ENCODE data around the gene GLIS1. TPM values are rescaled to one million over a fixed set of nuclear protein-coding genes. Genes with fewer than 3 reads are reported as not detected.

Gene GLIS1
- total and polyA plus RNA-seq, 2 of the 8 experiments (the other 6 are each of a cell fraction or from before 2014, with no cell fraction given): 0.15 to 0.22 TPM

- ChIA-PET CTCF (ENCODE audit: partially characterized antibody) (interaction anchor here (1.1 to 3.0 kb wide), 2 partner anchors 13 to 92 kb away, joined by 3 to 11 read pairs; no protein-coding TSS in a partner anchor), POLR2A (ENCODE audit: partially characterized antibody) (no interaction called here)
- H4K8ac ChIP-seq (ENCODE audit: extremely low read depth, insufficient read depth, low read length): no peak overlapping the region
- H3K23ac ChIP-seq (ENCODE audit: insufficient read length): no peak overlapping the region
- peaks cover 0 to 1% (median 0%) of the 10 kb centered on the region in 4 experiments; a peak in 1 of 7 replicates for H3K27me3 ChIP-seq (replicated peaks in 1 of 4; ENCODE audit: control insufficient read depth in 3 of 4, extremely low read depth in 1 of 4, insufficient read depth in 3 of 4, low read length in 3 of 4)
- no peak overlapping the region for H4K91ac ChIP-seq (replicated peaks; ENCODE audit: insufficient read length, low read length)
- no peak overlapping the region for H3K27ac ChIP-seq (ENCODE audit: low read depth, low read length)
- 0 out of 2 replicates have a peak, but pooled peaks cover 2% of the 10 kb centered on the region for H3K79me1 ChIP-seq (ENCODE audit: low read depth, low read length)
- H3K4me3 ChIP-seq (ENCODE audit: extremely low read depth in 1 of 4, insufficient read depth in 2 of 4, low read depth in 3 of 4, low read length in 4 of 4): no peak overlapping the region
- no peak overlapping the region for H3K56ac ChIP-seq (replicated peaks; ENCODE audit: insufficient read length, low read depth, low read length)
- H3K4me1 ChIP-seq (replicated peaks in 1 of 4; ENCODE audit: control insufficient read depth in 3 of 4, insufficient read depth in 4 of 4, low read length in 3 of 4): peaks cover 0 to 2% (median 1%) of the 10 kb centered on the region in 4 experiments; a peak in 3 of 7 replicates
- no peak for DNase-seq (ENCODE audit: low read depth in 1 of 2, low spot score in 2 of 2)
- H3K9me3 ChIP-seq (ENCODE audit: insufficient read depth in 2 of 2, low read depth in 1 of 2, low read length in 1 of 2): peaks cover 3 to 9% of the 10 kb centered on the region in 2 experiments; a peak in 3 of 4 replicates
- H2AK5ac ChIP-seq (ENCODE audit: low read depth, low read length): no peak overlapping the region
- H3K4ac ChIP-seq (replicated peaks; ENCODE audit: insufficient read length, low read depth, low read length): no peak overlapping the region
- WGBS, 2 experiments (ENCODE audit: extremely low coverage in 1 of 2, insufficient coverage in 1 of 2, insufficient read length in 1 of 2, insufficient replicate concordance in 2 of 2, low coverage in 1 of 2, low lambda C conversion rate in 2 of 2, missing lambda C conversion rate in 1 of 2): 68% methylated on average over 4 of the region's 4 CpGs; no CpG with 5 or more reads in 1 of the 2 experiments
- H3K23me2 ChIP-seq (ENCODE audit: low read depth, low read length): no peaks in the 10 kb centered on the region
- no peak overlapping the region for H3K9ac ChIP-seq (replicated peaks in 1 of 4; ENCODE audit: extremely low read depth in 1 of 4, low read depth in 3 of 4, low read length in 3 of 4)
- FAIRE-seq: no peak
- H3K14ac ChIP-seq (ENCODE audit: insufficient read length): no peak overlapping the region
- H2BK20ac ChIP-seq (ENCODE audit: low read length): no peak overlapping the region
- no peak overlapping the region for H2BK15ac ChIP-seq (ENCODE audit: low read length)
- H3K4me2 ChIP-seq (ENCODE audit: insufficient read depth in 1 of 2, low read depth in 2 of 2, low read length in 2 of 2): no peak overlapping the region
- H4K5ac ChIP-seq (ENCODE audit: insufficient read length, low read depth, low read length): no peak overlapping the region
- no peak overlapping the region for H2BK12ac ChIP-seq (ENCODE audit: low read depth, low read length)
- H4K20me1 ChIP-seq (replicated peaks in 1 of 2; ENCODE audit: control insufficient read depth in 1 of 2, insufficient read depth in 2 of 2, low read length in 2 of 2): no peaks in the 10 kb centered on the region
- H3K36me3 ChIP-seq (ENCODE audit: control insufficient read depth in 2 of 4, insufficient read depth in 4 of 4, low read length in 3 of 4): no peaks in the 10 kb centered on the region
- no peaks in the 10 kb centered on the region for H3K79me2 ChIP-seq (ENCODE audit: control insufficient read depth in 1 of 2, insufficient read depth in 2 of 2, low read length in 2 of 2)
- H2BK5ac ChIP-seq (ENCODE audit: low read depth, low read length): no peak overlapping the region
- H2AFZ ChIP-seq (ENCODE audit: low read length): no peak overlapping the region
- no peak overlapping the region for H2BK120ac ChIP-seq (replicated peaks; ENCODE audit: low read depth, low read length)
- H3K18ac ChIP-seq (ENCODE audit: extremely low read depth, low read length): no peak overlapping the region
- TF ChIP-seq ASH2L (IDR thresholded peaks at IDR 0.05; ENCODE audit: low read length): no peak
- no peak for TF ChIP-seq EGR1 (IDR thresholded peaks at IDR 0.05; ENCODE audit: borderline replicate concordance, low read depth, low read length)
- no peak for TF ChIP-seq RBBP5 (IDR thresholded peaks at IDR 0.05; ENCODE audit: borderline replicate concordance, low read depth, low read length)
- TF ChIP-seq SIRT6 (IDR thresholded peaks at IDR 0.05; ENCODE audit: low read length): no peak
- no peak for TF ChIP-seq TBP (IDR thresholded peaks at IDR 0.05; ENCODE audit: low read depth, low read length)
- TF ChIP-seq JUN (IDR thresholded peaks at IDR 0.05; ENCODE audit: low read depth, low read length): no peak
- no peak for TF ChIP-seq CHD1 (IDR thresholded peaks at IDR 0.05; ENCODE audit: low read depth, low read length)
- TF ChIP-seq KDM5A (IDR thresholded peaks at IDR 0.05; ENCODE audit: low read length): no peak
- TF ChIP-seq NRF1 (IDR thresholded peaks at IDR 0.05; ENCODE audit: low read depth, low read length): no peak
- no peak for TF ChIP-seq POU5F1 (IDR thresholded peaks at IDR 0.05; ENCODE audit: low read depth, low read length)
- TF ChIP-seq HDAC6 (IDR thresholded peaks at IDR 0.05; ENCODE audit: low read depth, low read length): no peak
- no peak for TF ChIP-seq CHD2 (IDR thresholded peaks at IDR 0.05; ENCODE audit: low read length)
- no peak for TF ChIP-seq USF2 (IDR thresholded peaks at IDR 0.05; ENCODE audit: low read length)
- TF ChIP-seq RNF2 (IDR thresholded peaks at IDR 0.05; ENCODE audit: borderline replicate concordance, low read depth, low read length, missing control alignments, poor library complexity, severe bottlenecking): no peak
Measured at GRCh38 chr1:53563611-53564010, 175.4 kb downstream of the GLIS1 start.

All from H1 (cell line).